Measurements from ENCODE around the gene CFAP46.

CFAP46 gene

GRCh38 chr10:132943791-132944404 is 1.5 kb upstream of the CFAP46 start:
- H3K4me1 ChIP-seq (ENCODE audit: control insufficient read depth, insufficient read depth, low read length) = peaks cover 1% of the 10 kb centered on the region; the same call in 1 of the 2 replicates
- H3K9me3 ChIP-seq (ENCODE audit: control insufficient read depth, insufficient read depth, low read length) = no peaks in the 10 kb centered on the region
- H3K4me3 ChIP-seq (ENCODE audit: low read length) = no peak overlapping the region
- WGBS (ENCODE audit: insufficient coverage, insufficient read length) = no CpG with 5 or more reads among the region's 12 CpGs
- H3K36me3 ChIP-seq (ENCODE audit: control insufficient read depth, insufficient read depth, low read length) = no peaks in the 10 kb centered on the region
- no peak overlapping the region for H3K27ac ChIP-seq (ENCODE audit: low read length)
- no peak for DNase-seq (ENCODE audit: low read depth, low spot score)
- H3K27me3 ChIP-seq (ENCODE audit: control insufficient read depth, insufficient read depth, low read length) = no peaks in the 10 kb centered on the region

GRCh38 chr10:132943058-132943790 is 854 bp upstream of the CFAP46 start:
- Histone ChIP-seq H3K36me3 (ENCODE audit: control insufficient read depth, insufficient read depth, low read length) (no peaks in the 10 kb centered on the region), H3K9me3 (ENCODE audit: control insufficient read depth, insufficient read depth, low read length) (no peaks in the 10 kb centered on the region), H3K27me3 (ENCODE audit: control insufficient read depth, insufficient read depth, low read length) (no peaks in the 10 kb centered on the region), H3K27ac (ENCODE audit: low read length) (no peak overlapping the region), H3K4me1 (ENCODE audit: control insufficient read depth, insufficient read depth, low read length) (peaks cover 1% of the 10 kb centered on the region; the same call in 1 of the 2 replicates), H3K4me3 (ENCODE audit: low read length) (peak overlapping the region; percentile 28; the same call in 1 of the 2 replicates)
- WGBS (ENCODE audit: insufficient coverage, insufficient read length) = no CpG with 5 or more reads among the region's 43 CpGs
- no peak for DNase-seq (ENCODE audit: low read depth, low spot score)

- H3K4me1 ChIP-seq (ENCODE audit: control insufficient read depth, insufficient read depth, low read length) = peaks cover 1% of the 10 kb centered on the region; the same call in 1 of the 2 replicates
- H3K4me3 ChIP-seq (ENCODE audit: low read length) = peak overlapping the region; percentile 28; the same call in 1 of the 2 replicates
- no peak for DNase-seq (ENCODE audit: low read depth, low spot score)
- no peak overlapping the region for H3K27ac ChIP-seq (ENCODE audit: low read length)
- no peaks in the 10 kb centered on the region for H3K27me3 ChIP-seq (ENCODE audit: control insufficient read depth, insufficient read depth, low read length)
- H3K9me3 ChIP-seq (ENCODE audit: control insufficient read depth, insufficient read depth, low read length) = no peaks in the 10 kb centered on the region
- no peaks in the 10 kb centered on the region for H3K36me3 ChIP-seq (ENCODE audit: control insufficient read depth, insufficient read depth, low read length)
- no CpG with 5 or more reads among the region's 11 CpGs for WGBS (ENCODE audit: insufficient coverage, insufficient read length)
These were observed 724 bp downstream of the CFAP46 start for GRCh38 chr10:132941640-132942051.

- Histone ChIP-seq H3K36me3 (ENCODE audit: control insufficient read depth, insufficient read depth, low read length) (no peaks in the 10 kb centered on the region), H3K4me1 (ENCODE audit: control insufficient read depth, insufficient read depth, low read length) (peaks cover 1% of the 10 kb centered on the region; the same call in 1 of the 2 replicates), H3K27ac (ENCODE audit: low read length) (no peak overlapping the region), H3K27me3 (ENCODE audit: control insufficient read depth, insufficient read depth, low read length) (no peaks in the 10 kb centered on the region), H3K4me3 (ENCODE audit: low read length) (no peak overlapping the region), H3K9me3 (ENCODE audit: control insufficient read depth, insufficient read depth, low read length) (no peaks in the 10 kb centered on the region)
- no peak for DNase-seq (ENCODE audit: low read depth, low spot score)
- no CpG with 5 or more reads among the region's 28 CpGs for WGBS (ENCODE audit: insufficient coverage, insufficient read length)
These were observed 1.4 kb downstream of the CFAP46 start for GRCh38 chr10:132940791-132941465.

- no peaks in the 10 kb centered on the region for H3K36me3 ChIP-seq (ENCODE audit: control insufficient read depth, insufficient read depth, low read length)
- peaks cover 1% of the 10 kb centered on the region; the same call in 1 of the 2 replicates for H3K4me1 ChIP-seq (ENCODE audit: control insufficient read depth, insufficient read depth, low read length)
- no CpG with 5 or more reads among the region's 24 CpGs for WGBS (ENCODE audit: insufficient coverage, insufficient read length)
- H3K27ac ChIP-seq (ENCODE audit: low read length) = no peak overlapping the region
- DNase-seq (ENCODE audit: low read depth, low spot score) = no peak
- no peaks in the 10 kb centered on the region for H3K9me3 ChIP-seq (ENCODE audit: control insufficient read depth, insufficient read depth, low read length)
- H3K27me3 ChIP-seq (ENCODE audit: control insufficient read depth, insufficient read depth, low read length) = no peaks in the 10 kb centered on the region
- no peak overlapping the region for H3K4me3 ChIP-seq (ENCODE audit: low read length)
These were observed 2.2 kb downstream of the CFAP46 start for GRCh38 chr10:132939957-132940790.

GRCh38 chr10:132939378-132939955 is 2.9 kb downstream of the CFAP46 start:
- Histone ChIP-seq H3K36me3 (ENCODE audit: control insufficient read depth, insufficient read depth, low read length) (no peaks in the 10 kb centered on the region), H3K27me3 (ENCODE audit: control insufficient read depth, insufficient read depth, low read length) (no peaks in the 10 kb centered on the region), H3K4me1 (ENCODE audit: control insufficient read depth, insufficient read depth, low read length) (peaks cover 1% of the 10 kb centered on the region; the same call in 1 of the 2 replicates), H3K27ac (ENCODE audit: low read length) (no peak overlapping the region), H3K9me3 (ENCODE audit: control insufficient read depth, insufficient read depth, low read length) (no peaks in the 10 kb centered on the region), H3K4me3 (ENCODE audit: low read length) (no peak overlapping the region)
- WGBS (ENCODE audit: insufficient coverage, insufficient read length) = no CpG with 5 or more reads among the region's 15 CpGs
- DNase-seq (ENCODE audit: low read depth, low spot score) = no peak

- H3K4me3 ChIP-seq (ENCODE audit: low read length) = no peak overlapping the region
- peaks cover 1% of the 10 kb centered on the region; the same call in 1 of the 2 replicates for H3K4me1 ChIP-seq (ENCODE audit: control insufficient read depth, insufficient read depth, low read length)
- no peaks in the 10 kb centered on the region for H3K9me3 ChIP-seq (ENCODE audit: control insufficient read depth, insufficient read depth, low read length)
- no peaks in the 10 kb centered on the region for H3K36me3 ChIP-seq (ENCODE audit: control insufficient read depth, insufficient read depth, low read length)
- no peaks in the 10 kb centered on the region for H3K27me3 ChIP-seq (ENCODE audit: control insufficient read depth, insufficient read depth, low read length)
- DNase-seq (ENCODE audit: low read depth, low spot score) = no peak
- H3K27ac ChIP-seq (ENCODE audit: low read length) = no peak overlapping the region
- no CpG with 5 or more reads among the region's 27 CpGs for WGBS (ENCODE audit: insufficient coverage, insufficient read length)
These were observed 3.7 kb downstream of the CFAP46 start for GRCh38 chr10:132938472-132939339.

- peaks cover under 1% of the 10 kb centered on the region; the same call in 1 of the 2 replicates for H3K4me1 ChIP-seq (ENCODE audit: control insufficient read depth, insufficient read depth, low read length)
- no peaks in the 10 kb centered on the region for H3K9me3 ChIP-seq (ENCODE audit: control insufficient read depth, insufficient read depth, low read length)
- WGBS (ENCODE audit: insufficient coverage, insufficient read length) = no CpG with 5 or more reads among the region's 19 CpGs
- H3K27me3 ChIP-seq (ENCODE audit: control insufficient read depth, insufficient read depth, low read length) = no peaks in the 10 kb centered on the region
- H3K36me3 ChIP-seq (ENCODE audit: control insufficient read depth, insufficient read depth, low read length) = no peaks in the 10 kb centered on the region
- H3K27ac ChIP-seq (ENCODE audit: low read length) = no peak overlapping the region
- no peak for DNase-seq (ENCODE audit: low read depth, low spot score)
- H3K4me3 ChIP-seq (ENCODE audit: low read length) = no peak overlapping the region
These were observed 4.5 kb downstream of the CFAP46 start for GRCh38 chr10:132937861-132938260.

GRCh38 chr10:132934953-132935352 is 7.4 kb downstream of the CFAP46 start:
- Histone ChIP-seq H3K27me3 (ENCODE audit: control insufficient read depth, insufficient read depth, low read length) (no peaks in the 10 kb centered on the region), H3K4me3 (ENCODE audit: low read length) (no peak overlapping the region), H3K4me1 (ENCODE audit: control insufficient read depth, insufficient read depth, low read length) (no peaks in the 10 kb centered on the region), H3K9me3 (ENCODE audit: control insufficient read depth, insufficient read depth, low read length) (no peaks in the 10 kb centered on the region), H3K36me3 (ENCODE audit: control insufficient read depth, insufficient read depth, low read length) (no peaks in the 10 kb centered on the region), H3K27ac (ENCODE audit: low read length) (no peak overlapping the region)
- WGBS (ENCODE audit: insufficient coverage, insufficient read length) = no CpG with 5 or more reads among the region's 6 CpGs
- DNase-seq (ENCODE audit: low read depth, low spot score) = no peak

Measured in iPS DF 6.9 (cell line).